DMS79 treated with DMSO at 0.1 percent for 48 hours (cell line): Measurements from ENCODE around the gene CARD14.
"Not testable (repeated sequence)": the region's sequence is repeated elsewhere in the genome, so short reads cannot be mapped to it uniquely, and the experiment has no call there.

Experiments
- DNase-seq: peaks from one replicate; lab custom pipeline; 2025; lab: John Stamatoyannopoulos, UW

Gene CARD14

GRCh38 chr17:80183581-80184422, 14.0 kb downstream of the CARD14 start:
- no peak for DNase-seq

- no peak for DNase-seq
Observed at GRCh38 chr17:80184423-80184714, 14.5 kb downstream of the CARD14 start.

- DNase-seq: no peak
Observed at GRCh38 chr17:80185968-80186367, 16.1 kb downstream of the CARD14 start.

GRCh38 chr17:80187090-80187489, 17.3 kb downstream of the CARD14 start:
- DNase-seq: no peak

DNA sequence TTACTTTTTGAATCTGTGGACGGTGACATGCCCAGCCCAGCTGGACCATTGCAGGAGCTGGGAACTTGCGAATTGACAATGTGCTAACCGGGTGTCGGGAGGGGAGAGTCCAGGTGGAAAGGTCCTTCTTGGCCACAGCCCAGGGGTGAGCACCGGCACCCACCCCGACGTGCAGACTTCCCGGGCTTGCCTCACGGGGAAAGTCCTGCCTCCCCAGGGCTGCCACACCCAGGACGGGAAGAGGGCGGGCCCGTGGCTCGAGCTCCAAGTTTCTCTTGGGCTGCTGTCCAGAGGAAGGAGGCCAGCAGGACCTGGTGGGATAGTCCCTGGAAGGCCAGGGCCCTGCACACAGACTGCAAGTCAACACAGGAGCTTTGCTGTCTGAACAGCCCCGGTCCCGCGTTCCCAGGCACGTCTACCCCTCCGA, 17.7 kb downstream of the CARD14 start:
- no peak for DNase-seq

DNA sequence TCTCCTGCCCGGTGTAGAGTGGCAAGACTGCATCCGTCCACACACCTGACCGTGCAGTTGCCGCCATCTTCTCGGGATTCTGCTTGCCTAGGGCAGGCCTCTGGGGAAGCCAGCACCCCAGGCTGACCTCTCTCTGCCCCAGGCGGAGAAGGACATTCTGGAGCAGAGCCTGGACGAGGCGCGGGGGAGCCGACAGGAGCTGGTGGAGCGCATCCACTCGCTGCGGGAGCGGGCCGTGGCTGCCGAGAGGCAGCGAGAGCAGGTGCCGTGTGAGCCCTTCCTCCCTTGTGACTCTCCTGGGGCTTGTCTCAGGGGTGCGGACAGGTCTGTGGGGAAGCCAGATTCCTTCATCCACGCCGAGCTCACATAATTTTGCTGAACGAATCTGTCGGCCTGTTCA, 19.8 kb downstream of the CARD14 start:
- no peak for DNase-seq

DNA sequence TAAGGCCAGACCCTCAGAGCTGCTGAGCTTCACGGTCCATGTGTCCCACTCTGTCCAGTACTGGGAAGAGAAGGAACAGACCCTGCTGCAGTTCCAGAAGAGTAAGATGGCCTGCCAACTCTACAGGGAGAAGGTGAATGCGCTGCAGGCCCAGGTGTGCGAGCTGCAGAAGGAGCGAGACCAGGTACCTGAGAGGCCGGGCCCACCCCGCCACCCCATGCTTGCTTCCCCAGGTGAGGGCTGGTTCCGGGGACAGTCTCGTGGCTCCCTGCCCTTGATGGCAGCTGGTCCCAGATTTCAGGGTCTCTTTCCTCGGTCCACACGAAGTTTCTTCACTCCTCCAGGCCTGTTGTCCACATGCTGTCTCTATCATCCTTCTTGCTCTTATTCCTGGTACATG, 20.9 kb downstream of the CARD14 start:
- no peak for DNase-seq

- DNase-seq: no peak
Observed at GRCh38 chr17:80191192-80191591, 21.4 kb downstream of the CARD14 start.

DNA sequence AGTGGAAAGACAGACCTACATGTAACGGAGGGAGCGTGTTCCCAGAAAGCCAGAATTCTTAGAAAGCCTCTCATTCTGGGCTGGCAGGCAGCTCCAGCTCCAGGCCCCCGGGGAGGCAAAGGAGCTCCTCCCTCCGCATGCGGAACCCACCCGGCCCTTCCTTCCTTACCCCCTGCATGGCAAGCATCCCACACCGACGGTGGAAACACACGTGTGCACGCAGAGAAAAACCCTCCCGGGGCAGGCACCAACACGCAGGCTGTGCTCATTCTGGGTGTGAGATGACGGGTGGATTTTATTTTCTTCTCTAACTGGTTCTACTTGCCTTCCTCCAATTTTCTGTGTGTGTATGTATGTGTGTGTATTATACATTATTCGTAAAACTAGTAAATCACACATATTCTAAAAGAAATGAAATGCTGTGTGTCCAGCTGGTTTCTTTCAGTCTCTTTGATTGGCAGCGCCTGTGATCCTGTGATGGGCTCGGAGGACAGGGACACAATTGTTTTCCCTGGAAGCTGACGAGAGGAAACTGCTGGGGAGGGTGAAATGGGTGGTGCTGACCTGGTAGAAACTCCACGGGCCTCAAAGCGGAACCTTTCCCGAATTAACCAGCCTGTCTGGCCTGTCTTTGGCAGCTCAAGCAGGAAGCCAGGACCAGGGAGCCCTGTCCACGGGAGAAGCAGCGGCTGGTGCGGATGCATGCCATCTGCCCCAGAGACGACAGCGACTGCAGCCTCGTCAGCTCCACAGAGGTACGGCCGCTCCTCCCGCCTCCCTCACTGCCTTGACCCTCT, 22.2 kb downstream of the CARD14 start:
- no peak for DNase-seq

GRCh38 chr17:80195141-80195540, 25.3 kb downstream of the CARD14 start:
- no peak for DNase-seq

GRCh38 chr17:80195671-80196529, 26.1 kb downstream of the CARD14 start:
- no peak for DNase-seq

DNA sequence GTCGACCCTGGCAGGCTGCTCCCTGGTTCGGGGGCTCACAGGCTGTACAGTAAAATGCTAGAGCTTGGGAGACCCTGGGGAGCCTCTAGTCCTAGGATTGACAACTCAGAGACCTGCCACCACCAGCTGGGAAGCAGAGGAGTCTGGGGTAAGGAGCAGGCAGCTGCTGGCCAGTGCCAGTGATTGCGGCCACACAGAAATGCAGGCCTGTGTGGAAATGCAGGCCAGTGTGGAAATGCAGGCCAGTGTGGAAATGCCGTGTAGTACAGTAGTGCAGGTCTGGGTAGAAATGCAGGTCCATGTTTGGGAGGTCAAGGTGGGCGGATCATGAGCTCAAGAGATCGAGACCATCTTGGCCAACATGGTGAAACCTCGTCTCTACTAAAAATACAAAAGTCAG, 26.8 kb downstream of the CARD14 start:
- no peak for DNase-seq

DNA sequence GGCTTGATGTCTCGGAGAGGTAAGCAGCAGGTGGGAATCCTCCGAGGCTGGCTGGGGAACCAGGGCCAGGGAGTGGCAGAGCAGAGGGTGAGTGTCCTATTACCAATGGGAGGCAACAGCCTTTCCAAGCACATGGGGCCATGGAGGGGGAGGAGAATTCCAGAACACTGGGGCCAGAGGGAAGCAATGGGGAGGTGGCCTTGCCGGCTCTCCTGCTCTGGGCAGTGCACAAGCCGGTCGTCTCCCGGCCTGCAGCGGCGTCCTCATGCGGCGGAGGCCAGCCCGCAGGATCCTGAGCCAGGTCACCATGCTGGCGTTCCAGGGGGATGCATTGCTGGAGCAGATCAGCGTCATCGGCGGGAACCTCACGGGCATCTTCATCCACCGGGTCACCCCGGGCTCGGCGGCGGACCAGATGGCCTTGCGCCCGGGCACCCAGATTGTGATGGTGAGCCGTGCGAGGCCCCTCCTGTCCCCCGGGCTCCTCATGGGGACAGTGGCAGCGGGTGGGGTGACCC, 28.4 kb downstream of the CARD14 start:
- no peak for DNase-seq

DNA sequence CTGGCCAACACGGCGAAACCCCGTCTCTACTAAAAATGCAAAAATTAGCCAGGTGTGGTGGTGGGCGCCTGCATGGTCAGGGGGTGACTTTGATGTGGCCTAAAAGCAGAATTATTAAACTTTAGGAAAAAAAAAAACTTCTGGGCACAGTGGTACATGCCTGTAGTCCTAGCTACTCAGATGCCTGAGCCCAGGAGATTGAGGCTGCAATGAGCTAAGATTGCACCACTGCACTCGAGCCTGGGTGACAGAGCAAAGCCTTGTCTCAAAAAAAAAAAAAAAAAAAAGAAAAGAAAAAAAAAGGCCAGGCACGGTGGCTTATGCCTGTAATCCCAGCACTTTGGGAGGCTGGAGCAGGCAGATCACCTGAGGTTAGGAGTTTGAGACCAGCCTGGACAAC, 29.5 kb downstream of the CARD14 start:
- DNase-seq: not testable (repeated sequence)

- no peak for DNase-seq
Observed at GRCh38 chr17:80201446-80201845, 31.6 kb downstream of the CARD14 start.

GRCh38 chr17:80202197-80202596, 32.4 kb downstream of the CARD14 start:
- DNase-seq: no peak

GRCh38 chr17:80203471-80203963, 33.7 kb downstream of the CARD14 start:
- DNase-seq: no peak

GRCh38 chr17:80204626-80205468, 35.0 kb downstream of the CARD14 start:
- no peak for DNase-seq

DNA sequence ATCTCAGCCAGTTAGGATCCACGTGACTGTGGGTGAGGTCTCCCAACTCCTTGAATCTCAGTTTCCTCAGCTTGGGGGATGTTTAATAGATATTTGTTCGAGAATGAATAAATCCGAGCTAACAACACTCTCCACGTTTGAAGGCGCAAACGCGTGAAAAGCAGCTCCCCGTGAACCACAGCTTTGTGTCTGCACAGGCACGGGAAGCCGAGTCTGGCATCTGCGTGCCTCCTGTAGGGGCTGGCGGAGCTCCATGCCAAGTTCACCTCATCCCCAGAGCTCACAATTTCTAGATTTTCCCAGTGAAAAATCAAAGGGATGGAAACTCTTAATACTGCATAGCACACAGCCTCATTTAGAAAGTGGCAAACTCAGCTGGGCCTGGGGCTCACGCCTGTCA, 36.0 kb downstream of the CARD14 start:
- no peak for DNase-seq

GRCh38 chr17:80208050-80208449, 38.2 kb downstream of the CARD14 start:
- DNase-seq: no peak

GRCh38 chr17:80209765-80210164, 39.9 kb downstream of the CARD14 start:
- DNase-seq: no peak
